Neural crest cell (in vitro differentiated cells): ENCODE measurements around the gene ERC1. TPM values are rescaled to one million over a fixed set of nuclear protein-coding genes. Genes with fewer than 3 reads are reported as not detected.
A peak's percentile ranks its signal among the peaks of the same experiment; 100 is the strongest.

Experiments
- DNase-seq: peaks from one replicate; pipeline ENCODE4 v3.0.0; 2021; ENCODE audit warnings: low read depth, mixed read lengths, low spot score
- H3K27ac Mint-ChIP-seq: one replicate; pipeline ENCODE4 v1.8.0; 2021; ENCODE audit warnings: mild to moderate bottlenecking, mixed read lengths; ENCODE audit not compliant: unreplicated experiment
- H3K27me3 Mint-ChIP-seq: 2 replicates; pipeline ENCODE4 v1.8.0; 2021; ENCODE audit warnings: low read depth, mild to moderate bottlenecking, mixed read lengths
- H3K36me3 Mint-ChIP-seq: 2 replicates; pipeline ENCODE4 v1.8.0; 2021; ENCODE audit warnings: low read depth, mild to moderate bottlenecking, mixed read lengths
- H3K4me1 Mint-ChIP-seq: 2 replicates; pipeline ENCODE4 v1.8.0; 2021; ENCODE audit warnings: mixed read lengths
- H3K4me3 Mint-ChIP-seq: one replicate; pipeline ENCODE4 v1.8.0; 2021; ENCODE audit warnings: mild to moderate bottlenecking, mixed read lengths
- H3K9me3 Mint-ChIP-seq: 2 replicates; pipeline ENCODE4 v1.8.0; 2021; ENCODE audit warnings: mixed read lengths
- total RNA-seq: library from RNA; stranded (reverse); gene quantifications from 2 replicates; pipeline ENCODE4 v1.2.1, GENCODE V29; 2021
- TF ChIP-seq, protein P1 (sequence below): fragments of 200-600 bp; sonication (generic); conservative IDR thresholded peaks from 2 replicates; pipeline ENCODE4 v1.5.0; 2021; ENCODE audit warnings: antibody characterized with exemption, mild to moderate bottlenecking

ERC1 gene
- total RNA-seq, 1 donor from 2014 or later, result 38.9 TPM

DNA sequence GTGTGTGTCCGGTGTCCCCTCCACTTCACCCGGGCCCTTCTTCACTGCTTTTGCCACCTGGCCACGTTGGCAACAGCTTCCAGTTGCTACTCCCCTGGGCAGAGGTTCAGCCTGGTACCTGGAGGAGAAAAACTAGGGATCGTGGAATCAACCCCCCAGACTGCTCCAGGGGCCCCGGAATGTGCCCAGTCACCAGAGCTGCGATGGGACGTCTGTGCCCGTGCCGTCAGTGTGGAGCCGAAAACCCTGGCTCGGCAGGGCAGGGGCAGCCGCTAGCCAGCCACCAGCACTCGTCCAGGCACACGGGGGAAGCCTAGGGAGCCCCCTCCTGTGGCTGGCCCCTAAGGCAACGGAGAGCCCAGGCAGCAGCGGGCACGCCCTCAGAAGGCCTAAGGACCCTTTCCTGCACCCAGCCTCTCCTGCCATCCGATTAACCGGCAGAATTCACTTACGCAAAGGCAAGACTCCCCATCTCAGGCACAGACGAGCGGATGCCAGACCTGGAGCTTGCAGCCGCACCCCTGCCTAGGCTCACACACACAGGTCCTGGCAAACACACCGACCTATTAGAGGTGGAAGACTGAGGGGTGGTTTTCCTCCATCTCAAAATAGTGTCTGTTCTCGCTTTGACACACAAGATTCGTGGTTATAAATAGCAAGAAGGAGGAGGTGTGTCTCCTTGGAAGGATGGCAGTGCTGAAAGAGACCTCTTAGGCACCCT lies 540.8 kb downstream of the ERC1 start:
- Mint-ChIP-seq H3K27me3 (peaks cover 49% of the 10 kb centered on the region), H3K4me3 (peak overlapping the region; percentile 86), H3K36me3 (no peaks in the 10 kb centered on the region), H3K9me3 (no peaks in the 10 kb centered on the region), H3K4me1 (peaks cover 27% of the 10 kb centered on the region), H3K27ac (no peak overlapping the region)
- TF ChIP-seq, protein P1, sequence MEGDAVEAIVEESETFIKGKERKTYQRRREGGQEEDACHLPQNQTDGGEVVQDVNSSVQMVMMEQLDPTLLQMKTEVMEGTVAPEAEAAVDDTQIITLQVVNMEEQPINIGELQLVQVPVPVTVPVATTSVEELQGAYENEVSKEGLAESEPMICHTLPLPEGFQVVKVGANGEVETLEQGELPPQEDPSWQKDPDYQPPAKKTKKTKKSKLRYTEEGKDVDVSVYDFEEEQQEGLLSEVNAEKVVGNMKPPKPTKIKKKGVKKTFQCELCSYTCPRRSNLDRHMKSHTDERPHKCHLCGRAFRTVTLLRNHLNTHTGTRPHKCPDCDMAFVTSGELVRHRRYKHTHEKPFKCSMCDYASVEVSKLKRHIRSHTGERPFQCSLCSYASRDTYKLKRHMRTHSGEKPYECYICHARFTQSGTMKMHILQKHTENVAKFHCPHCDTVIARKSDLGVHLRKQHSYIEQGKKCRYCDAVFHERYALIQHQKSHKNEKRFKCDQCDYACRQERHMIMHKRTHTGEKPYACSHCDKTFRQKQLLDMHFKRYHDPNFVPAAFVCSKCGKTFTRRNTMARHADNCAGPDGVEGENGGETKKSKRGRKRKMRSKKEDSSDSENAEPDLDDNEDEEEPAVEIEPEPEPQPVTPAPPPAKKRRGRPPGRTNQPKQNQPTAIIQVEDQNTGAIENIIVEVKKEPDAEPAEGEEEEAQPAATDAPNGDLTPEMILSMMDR, result no peak
- no peak for DNase-seq

- H3K36me3 Mint-ChIP-seq, result no peaks in the 10 kb centered on the region
- no peak for DNase-seq
- no peaks in the 10 kb centered on the region for H3K9me3 Mint-ChIP-seq
- H3K4me3 Mint-ChIP-seq, result peak overlapping the region; percentile 86
- TF ChIP-seq, protein P1, result peak; percentile 29
- peaks cover 27% of the 10 kb centered on the region for H3K4me1 Mint-ChIP-seq
- H3K27ac Mint-ChIP-seq, result no peak overlapping the region
- peaks cover 44% of the 10 kb centered on the region for H3K27me3 Mint-ChIP-seq
These were observed 541.5 kb downstream of the ERC1 start for GRCh38 chr12:1532375-1533165.

- H3K4me1 Mint-ChIP-seq, result peaks cover 27% of the 10 kb centered on the region
- H3K27me3 Mint-ChIP-seq, result peaks cover 38% of the 10 kb centered on the region
- no peaks in the 10 kb centered on the region for H3K36me3 Mint-ChIP-seq
- no peaks in the 10 kb centered on the region for H3K9me3 Mint-ChIP-seq
- H3K27ac Mint-ChIP-seq, result no peak overlapping the region
- TF ChIP-seq, protein P1, result no peak
- no peak for DNase-seq
- H3K4me3 Mint-ChIP-seq, result peak overlapping the region; percentile 86
These were observed 542.2 kb downstream of the ERC1 start for GRCh38 chr12:1533205-1533601.

GRCh38 chr12:1533602-1534304 lies 542.7 kb downstream of the ERC1 start:
- Mint-ChIP-seq H3K27me3 (peaks cover 34% of the 10 kb centered on the region), H3K27ac (no peak overlapping the region), H3K4me3 (peak overlapping the region; percentile 86), H3K9me3 (no peaks in the 10 kb centered on the region), H3K4me1 (peaks cover 25% of the 10 kb centered on the region), H3K36me3 (no peaks in the 10 kb centered on the region)
- TF ChIP-seq, protein P1, result no peak
- DNase-seq, result no peak

- DNase-seq, result no peak
- Mint-ChIP-seq H3K27ac (no peak overlapping the region), H3K4me3 (no peak overlapping the region), H3K27me3 (peaks cover 24% of the 10 kb centered on the region), H3K4me1 (peaks cover 20% of the 10 kb centered on the region), H3K9me3 (no peaks in the 10 kb centered on the region), H3K36me3 (no peaks in the 10 kb centered on the region)
- TF ChIP-seq, protein P1, result no peak
These were observed 543.7 kb downstream of the ERC1 start for GRCh38 chr12:1534748-1535147.
